GM10266 (cell line): Measurements from ENCODE around the gene EXPH5.
"Not testable (repeated sequence)": the region's sequence is repeated elsewhere in the genome, so short reads cannot be mapped to it uniquely, and the experiment has no call there.

Experiments used
- DNase-seq: peaks from one replicate; pipeline ENCODE4 v3.0.0; 2012; ENCODE audit errors: extremely low spot score
- TF ChIP-seq, protein P1 (sequence below): IDR thresholded peaks from 2 replicates; pipeline ENCODE4 v1.5.1; 2012; ENCODE audit warnings: mild to moderate bottlenecking, low read depth; ENCODE audit not compliant: control insufficient read depth, insufficient read depth; ENCODE audit errors: missing control alignments

The EXPH5 gene

GRCh38 chr11:108617055-108617454, 23.5 kb upstream of the EXPH5 start:
- TF ChIP-seq, protein P1, sequence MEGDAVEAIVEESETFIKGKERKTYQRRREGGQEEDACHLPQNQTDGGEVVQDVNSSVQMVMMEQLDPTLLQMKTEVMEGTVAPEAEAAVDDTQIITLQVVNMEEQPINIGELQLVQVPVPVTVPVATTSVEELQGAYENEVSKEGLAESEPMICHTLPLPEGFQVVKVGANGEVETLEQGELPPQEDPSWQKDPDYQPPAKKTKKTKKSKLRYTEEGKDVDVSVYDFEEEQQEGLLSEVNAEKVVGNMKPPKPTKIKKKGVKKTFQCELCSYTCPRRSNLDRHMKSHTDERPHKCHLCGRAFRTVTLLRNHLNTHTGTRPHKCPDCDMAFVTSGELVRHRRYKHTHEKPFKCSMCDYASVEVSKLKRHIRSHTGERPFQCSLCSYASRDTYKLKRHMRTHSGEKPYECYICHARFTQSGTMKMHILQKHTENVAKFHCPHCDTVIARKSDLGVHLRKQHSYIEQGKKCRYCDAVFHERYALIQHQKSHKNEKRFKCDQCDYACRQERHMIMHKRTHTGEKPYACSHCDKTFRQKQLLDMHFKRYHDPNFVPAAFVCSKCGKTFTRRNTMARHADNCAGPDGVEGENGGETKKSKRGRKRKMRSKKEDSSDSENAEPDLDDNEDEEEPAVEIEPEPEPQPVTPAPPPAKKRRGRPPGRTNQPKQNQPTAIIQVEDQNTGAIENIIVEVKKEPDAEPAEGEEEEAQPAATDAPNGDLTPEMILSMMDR: no peak
- DNase-seq: no peak

GRCh38 chr11:108616549-108616948, 23.0 kb upstream of the EXPH5 start:
- no peak for DNase-seq
- TF ChIP-seq, protein P1: no peak

DNA sequence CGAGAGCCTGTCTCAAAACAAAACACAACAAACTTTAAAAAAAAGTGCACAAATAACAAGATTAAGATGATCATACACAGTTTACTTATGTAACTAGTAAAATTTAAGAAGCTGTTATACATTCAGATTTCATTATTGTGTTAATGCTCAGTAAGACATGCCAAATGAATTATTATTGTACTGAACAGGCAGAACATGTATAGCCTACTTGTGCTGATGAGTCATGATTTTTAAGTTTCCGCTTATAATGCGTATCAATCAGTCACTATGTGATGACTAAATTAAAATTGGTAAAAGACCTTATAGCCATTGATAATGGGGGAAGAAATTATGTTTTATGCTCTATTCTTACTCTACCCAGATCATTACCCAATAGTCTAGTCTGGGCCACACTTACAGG, 20.5 kb upstream of the EXPH5 start:
- DNase-seq: no peak
- TF ChIP-seq, protein P1: no peak

- TF ChIP-seq, protein P1: no peak
- no peak for DNase-seq
These were observed 16.1 kb upstream of the EXPH5 start for GRCh38 chr11:108609682-108610081.

GRCh38 chr11:108608548-108608947, 15.0 kb upstream of the EXPH5 start:
- no peak for DNase-seq
- TF ChIP-seq, protein P1: no peak

GRCh38 chr11:108606495-108607160, 13.1 kb upstream of the EXPH5 start:
- TF ChIP-seq, protein P1: no peak
- DNase-seq: no peak

GRCh38 chr11:108606070-108606469, 12.5 kb upstream of the EXPH5 start:
- no peak for DNase-seq
- TF ChIP-seq, protein P1: no peak

- not testable (repeated sequence) for DNase-seq
These were observed 9.2 kb upstream of the EXPH5 start for GRCh38 chr11:108602818-108603217.
